ENCODE measurements around the gene CECR2.
A peak's percentile ranks its signal among the peaks of the same experiment; 100 is the strongest.

The CECR2 gene

DNA sequence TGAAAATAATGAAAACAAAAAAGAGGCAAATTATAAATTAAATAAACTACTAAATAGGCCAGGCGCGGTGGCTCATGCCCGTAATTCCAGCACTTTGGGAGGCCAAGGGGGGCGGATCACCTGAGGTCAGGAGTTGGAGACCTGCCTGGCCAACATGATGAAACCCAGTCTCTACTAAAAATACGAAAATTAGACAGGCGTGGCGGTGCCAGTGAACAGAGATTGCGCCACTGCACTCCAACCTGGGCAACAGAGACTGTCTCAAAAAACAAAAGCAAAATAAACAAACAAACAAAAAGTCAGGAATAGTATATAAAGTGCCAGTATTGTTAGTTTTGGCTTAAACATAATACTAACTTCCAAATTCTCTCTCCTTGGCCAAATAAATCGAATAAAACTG is 37.6 kb upstream of the CECR2 start:
- H4K20me1 ChIP-seq (ENCODE audit: insufficient read depth, low read length) = no peaks in the 10 kb centered on the region
- no peak overlapping the region for H3K27ac ChIP-seq (ENCODE audit: low read length)
- H3K4me3 ChIP-seq (ENCODE audit: low read depth in 1 of 2, low read length in 2 of 2) = no peak overlapping the region
- H2AFZ ChIP-seq (ENCODE audit: low read depth, low read length) = no peak overlapping the region
- H3K36me3 ChIP-seq (ENCODE audit: insufficient read depth, low read length) = no peaks in the 10 kb centered on the region
- no peaks in the 10 kb centered on the region for H3K4me1 ChIP-seq (ENCODE audit: insufficient read depth, low read length)
- H3K79me2 ChIP-seq (ENCODE audit: insufficient read depth, low read length) = no peaks in the 10 kb centered on the region
- no peak for ATAC-seq (ENCODE audit: insufficient read depth, low read depth)
- H3K9me3 ChIP-seq (ENCODE audit: insufficient read depth, low read length, severe bottlenecking) = no peaks in the 10 kb centered on the region
- H3K4me2 ChIP-seq (ENCODE audit: insufficient read depth, low read length) = no peak overlapping the region
- no peak overlapping the region for H3K9ac ChIP-seq (ENCODE audit: low read depth, low read length)
- no peak for TF ChIP-seq CTCF (IDR thresholded peaks at IDR 0.05; ENCODE audit: borderline replicate concordance, extremely low read depth, low read length, poor library complexity, severe bottlenecking)
- no peak for TF ChIP-seq EZH2 (IDR thresholded peaks at IDR 0.05; ENCODE audit: borderline replicate concordance, low read depth, low read length, severe bottlenecking)
- no peak for DNase-seq
- no peaks in the 10 kb centered on the region for H3K27me3 ChIP-seq (ENCODE audit: insufficient read depth, low read length, poor library complexity)

- Histone ChIP-seq H3K27me3 (ENCODE audit: insufficient read depth, low read length, poor library complexity) (no peaks in the 10 kb centered on the region), H3K4me1 (ENCODE audit: insufficient read depth, low read length) (no peaks in the 10 kb centered on the region), H3K27ac (ENCODE audit: low read length) (no peak overlapping the region), H3K9ac (ENCODE audit: low read depth, low read length) (no peak overlapping the region), H3K9me3 (ENCODE audit: insufficient read depth, low read length, severe bottlenecking) (no peaks in the 10 kb centered on the region), H2AFZ (ENCODE audit: low read depth, low read length) (no peak overlapping the region), H3K4me2 (ENCODE audit: insufficient read depth, low read length) (no peak overlapping the region), H3K79me2 (ENCODE audit: insufficient read depth, low read length) (no peaks in the 10 kb centered on the region), H3K36me3 (ENCODE audit: insufficient read depth, low read length) (no peaks in the 10 kb centered on the region), H4K20me1 (ENCODE audit: insufficient read depth, low read length) (no peaks in the 10 kb centered on the region), H3K4me3 (ENCODE audit: low read depth in 1 of 2, low read length in 2 of 2) (no peak overlapping the region)
- TF ChIP-seq EZH2 (IDR thresholded peaks at IDR 0.05; ENCODE audit: borderline replicate concordance, low read depth, low read length, severe bottlenecking) (no peak), CTCF (IDR thresholded peaks at IDR 0.05; ENCODE audit: borderline replicate concordance, extremely low read depth, low read length, poor library complexity, severe bottlenecking) (no peak)
- ATAC-seq (ENCODE audit: insufficient read depth, low read depth) = no peak
- peak; percentile 4 for DNase-seq
Observed at GRCh38 chr22:17332109-17332800, 37.0 kb upstream of the CECR2 start.

GRCh38 chr22:17334059-17334458 is 35.2 kb upstream of the CECR2 start:
- Histone ChIP-seq H3K27me3 (ENCODE audit: insufficient read depth, low read length, poor library complexity) (peaks cover 5% of the 10 kb centered on the region), H3K79me2 (ENCODE audit: insufficient read depth, low read length) (no peaks in the 10 kb centered on the region), H3K9me3 (ENCODE audit: insufficient read depth, low read length, severe bottlenecking) (no peaks in the 10 kb centered on the region), H3K27ac (ENCODE audit: low read length) (no peak overlapping the region), H3K9ac (ENCODE audit: low read depth, low read length) (no peak overlapping the region), H2AFZ (ENCODE audit: low read depth, low read length) (no peak overlapping the region), H3K4me3 (ENCODE audit: low read depth in 1 of 2, low read length in 2 of 2) (no peak overlapping the region), H3K4me1 (ENCODE audit: insufficient read depth, low read length) (no peaks in the 10 kb centered on the region), H4K20me1 (ENCODE audit: insufficient read depth, low read length) (no peaks in the 10 kb centered on the region), H3K4me2 (ENCODE audit: insufficient read depth, low read length) (no peak overlapping the region), H3K36me3 (ENCODE audit: insufficient read depth, low read length) (no peaks in the 10 kb centered on the region)
- DNase-seq = no peak
- TF ChIP-seq EZH2 (IDR thresholded peaks at IDR 0.05; ENCODE audit: borderline replicate concordance, low read depth, low read length, severe bottlenecking) (no peak), CTCF (IDR thresholded peaks at IDR 0.05; ENCODE audit: borderline replicate concordance, extremely low read depth, low read length, poor library complexity, severe bottlenecking) (no peak)
- no peak for ATAC-seq (ENCODE audit: insufficient read depth, low read depth)
